Measurements from ENCODE around the gene TECTB.

- TF ChIP-seq CTCF (IDR thresholded peaks at IDR 0.05) = no peak
- no peak for TF ChIP-seq POLR2AphosphoS5 (IDR thresholded peaks at IDR 0.05)
These were observed 48.8 kb downstream of the TECTB start for GRCh38 chr10:112332022-112332421.
